H1 (cell line): ENCODE data around the gene ZNF77. TPM values are rescaled to one million over a fixed set of nuclear protein-coding genes. Genes with fewer than 3 reads are reported as not detected.

ENCODE experiments used
- CTCF ChIA-PET: fragments of 300-600 bp; sonication (Branson Sonifier 250); formaldehyde crosslinking; loops from one replicate; lab custom pipeline; 2021; ENCODE audit not compliant: partially characterized antibody; lab: Charles Lee
- POLR2A ChIA-PET: fragments of 300-600 bp; sonication (Branson Sonifier 250); formaldehyde crosslinking; loops from one replicate; lab custom pipeline; 2021; ENCODE audit warnings: inconsistent platforms; ENCODE audit not compliant: partially characterized antibody; lab: Charles Lee
- DNase-seq, 2 experiments: peaks; one replicate each; pipeline versions ENCODE4 v3.0.0 to v3.0.0-alpha.2; 2010 to 2022; ENCODE audit warnings: low spot score in 2 of 2, low read depth in 1 of 2, mixed read lengths in 1 of 2
- FAIRE-seq: peaks from 2 replicates; lab custom pipeline; 2011; peaks lifted over from hg19 to GRCh38; lab: Jason Lieb, UNC
- H2AFZ ChIP-seq: 2 replicates; pipeline ENCODE4 v1.8.1; 2012; ENCODE audit warnings: low read length, inconsistent platforms
- H2AK5ac ChIP-seq: 2 replicates; pipeline ENCODE4 v1.6.1; 2013; ENCODE audit warnings: low read depth, low read length
- H2BK120ac ChIP-seq: replicated peaks from 2 replicates; pipeline ENCODE3; 2013; ENCODE audit warnings: low read depth, low read length, inconsistent platforms
- H2BK12ac ChIP-seq: 2 replicates; pipeline ENCODE4 v1.6.1; 2013; ENCODE audit warnings: low read depth, low read length
- H2BK15ac ChIP-seq: 2 replicates; pipeline ENCODE4 v1.6.1; 2013; ENCODE audit warnings: low read length
- H2BK20ac ChIP-seq: 2 replicates; pipeline ENCODE4 v1.6.1; 2013; ENCODE audit warnings: low read length
- H2BK5ac ChIP-seq: 2 replicates; pipeline ENCODE4 v1.6.1; 2013; ENCODE audit warnings: low read depth, low read length
- H3K14ac ChIP-seq: 2 replicates; pipeline ENCODE4 v1.6.1; 2013; ENCODE audit warnings: inconsistent platforms; ENCODE audit not compliant: insufficient read length
- H3K18ac ChIP-seq: 2 replicates; pipeline ENCODE4 v1.6.1; 2013; ENCODE audit warnings: low read length; ENCODE audit errors: extremely low read depth
- H3K23ac ChIP-seq: 2 replicates; pipeline ENCODE4 v1.6.1; 2013; ENCODE audit warnings: inconsistent platforms; ENCODE audit not compliant: insufficient read length
- H3K23me2 ChIP-seq: 2 replicates; pipeline ENCODE4 v1.6.1; 2013; ENCODE audit warnings: low read depth, low read length
- H3K27ac ChIP-seq: 2 replicates; pipeline ENCODE4 v1.6.1; 2011; ENCODE audit warnings: low read depth, low read length, inconsistent platforms
- H3K27me3 ChIP-seq, 4 experiments: replicated peaks in 1 of 4; 1 replicate in 1 of 4; 2 replicates in 3 of 4; pipeline versions ENCODE4 v1.6.1 to v1.8.1; 2011 to 2013; ENCODE audit warnings: low read length in 3 of 4, mild to moderate bottlenecking in 3 of 4, inconsistent platforms in 2 of 4, mixed read lengths in 2 of 4, moderate library complexity in 1 of 4; ENCODE audit not compliant: control insufficient read depth in 3 of 4, insufficient read depth in 3 of 4; ENCODE audit errors: extremely low read depth in 1 of 4
- H3K36me3 ChIP-seq, 4 experiments: 2 replicates each; pipeline versions ENCODE4 v1.6.1 to v1.8.1; 2011 to 2013; ENCODE audit warnings: mild to moderate bottlenecking in 4 of 4, low read length in 3 of 4, moderate library complexity in 2 of 4, control low read depth in 1 of 4, inconsistent platforms in 1 of 4; ENCODE audit not compliant: insufficient read depth in 4 of 4, control insufficient read depth in 2 of 4
- H3K4ac ChIP-seq: replicated peaks from 2 replicates; pipeline ENCODE3; 2013; ENCODE audit warnings: low read length, low read depth, mixed read lengths, inconsistent platforms; ENCODE audit not compliant: insufficient read length
- H3K4me1 ChIP-seq, 4 experiments: replicated peaks in 1 of 4; 1 replicate in 1 of 4; 2 replicates in 3 of 4; pipeline versions ENCODE4 v1.6.1 to v1.8.1; 2011 to 2013; ENCODE audit warnings: low read length in 3 of 4, inconsistent platforms in 2 of 4, mixed read lengths in 1 of 4; ENCODE audit not compliant: insufficient read depth in 4 of 4, control insufficient read depth in 3 of 4
- H3K4me2 ChIP-seq, 2 experiments: 2 replicates each; pipeline versions ENCODE4 v1.6.1 to v1.8.1; 2011 to 2013; ENCODE audit warnings: low read depth in 2 of 2, low read length in 2 of 2, control low read depth in 1 of 2, inconsistent platforms in 1 of 2, mild to moderate bottlenecking in 1 of 2; ENCODE audit not compliant: insufficient read depth in 1 of 2
- H3K4me3 ChIP-seq, 4 experiments: fragments of 200-600, 300-600 bp in 1 of 4; sonication (generic), shearing (Covaris generic), sonication (Bioruptor Twin) in 1 of 4; 2 replicates each; pipeline versions ENCODE4 v1.5.1 to v1.8.1; 2011 to 2016; ENCODE audit warnings: low read length in 4 of 4, low read depth in 3 of 4, control low read depth in 2 of 4, inconsistent platforms in 2 of 4, mild to moderate bottlenecking in 2 of 4, mixed read lengths in 1 of 4, moderate library complexity in 1 of 4; ENCODE audit not compliant: insufficient read depth in 2 of 4; ENCODE audit errors: extremely low read depth in 1 of 4
- H3K56ac ChIP-seq: replicated peaks from 2 replicates; pipeline ENCODE3; 2013; ENCODE audit warnings: low read depth, mild to moderate bottlenecking, mixed read lengths, low read length, inconsistent platforms; ENCODE audit not compliant: insufficient read length
- H3K79me1 ChIP-seq: 2 replicates; pipeline ENCODE4 v1.6.1; 2013; ENCODE audit warnings: low read depth, low read length, control low read depth
- H3K79me2 ChIP-seq, 2 experiments: 2 replicates each; pipeline versions ENCODE4 v1.6.1 to v1.8.1; 2012 to 2013; ENCODE audit warnings: low read length in 2 of 2, mild to moderate bottlenecking in 2 of 2, inconsistent platforms in 1 of 2; ENCODE audit not compliant: insufficient read depth in 2 of 2, control insufficient read depth in 1 of 2
- H3K9ac ChIP-seq, 4 experiments: replicated peaks in 1 of 4; 1 replicate in 1 of 4; 2 replicates in 3 of 4; pipeline versions ENCODE4 v1.6.1 to v1.8.1; 2011 to 2013; ENCODE audit warnings: low read depth in 3 of 4, low read length in 3 of 4, control low read depth in 2 of 4, mild to moderate bottlenecking in 2 of 4, moderate library complexity in 2 of 4, inconsistent platforms in 1 of 4; ENCODE audit errors: extremely low read depth in 1 of 4
- H3K9me3 ChIP-seq, 2 experiments: 2 replicates each; pipeline versions ENCODE4 v1.6.1 to v1.8.1; 2012 to 2013; ENCODE audit warnings: mild to moderate bottlenecking in 2 of 2, moderate library complexity in 2 of 2, control low read depth in 1 of 2, inconsistent platforms in 1 of 2, low read depth in 1 of 2, low read length in 1 of 2, mixed read lengths in 1 of 2; ENCODE audit not compliant: insufficient read depth in 2 of 2
- H4K20me1 ChIP-seq, 2 experiments: replicated peaks in 1 of 2; 2 replicates each; pipeline versions ENCODE3 to v1.8.1; 2011 to 2013; ENCODE audit warnings: inconsistent platforms in 2 of 2, low read length in 2 of 2, mild to moderate bottlenecking in 1 of 2; ENCODE audit not compliant: insufficient read depth in 2 of 2, control insufficient read depth in 1 of 2
- H4K5ac ChIP-seq: 2 replicates; pipeline ENCODE4 v1.6.1; 2013; ENCODE audit warnings: low read length, low read depth, mixed read lengths, inconsistent platforms; ENCODE audit not compliant: insufficient read length
- H4K8ac ChIP-seq: 2 replicates; pipeline ENCODE4 v1.8.0; 2013; ENCODE audit warnings: mild to moderate bottlenecking, moderate library complexity, low read length, inconsistent platforms; ENCODE audit not compliant: insufficient read depth; ENCODE audit errors: extremely low read depth
- H4K91ac ChIP-seq: replicated peaks from 2 replicates; pipeline ENCODE3; 2013; ENCODE audit warnings: low read length, mixed read lengths, inconsistent platforms; ENCODE audit not compliant: insufficient read length
- HDAC2 ChIP-seq, 2 experiments: fragments of 300-600 bp in 1 of 2; sonication (generic) in 1 of 2; IDR thresholded peaks; 2 replicates each; pipeline ENCODE4 v1.6.1; 2011 to 2012; ENCODE audit warnings: low read depth in 2 of 2, low read length in 2 of 2, mild to moderate bottlenecking in 2 of 2, moderate library complexity in 2 of 2, borderline replicate concordance in 1 of 2, inconsistent platforms in 1 of 2
- SIX5 ChIP-seq: IDR thresholded peaks from 2 replicates; pipeline ENCODE4 v1.6.1; 2011; ENCODE audit warnings: mild to moderate bottlenecking, low read depth, low read length
- WGBS, 2 experiments: shearing (Covaris generic) in 1 of 2; methylation state at CpG; one replicate each; pipeline versions ENCODE4 v1.1.6 to v1.1.7; 2013 to 2015; ENCODE audit warnings: low lambda C conversion rate in 2 of 2, mixed read lengths in 2 of 2, inconsistent platforms in 1 of 2, low coverage in 1 of 2, missing lambda C conversion rate in 1 of 2; ENCODE audit not compliant: insufficient replicate concordance in 2 of 2, insufficient coverage in 1 of 2, insufficient read length in 1 of 2; ENCODE audit errors: extremely low coverage in 1 of 2, missing lambda C conversion rate in 1 of 2; 5-methylcytosine and 5-hydroxymethylcytosine counted together
- polyA plus RNA-seq, 7 experiments: library from polyadenylated mRNA; depleted of rRNA in 3 of 7; stranded (reverse) in 5 of 7; unstranded in 2 of 7; fragments of >200 nt in 5 of 7; fragments of 200-250 nt in 2 of 7; gene quantifications; 1 replicate in 5 of 7; 2 replicates in 1 of 7; 4 replicates in 1 of 7; pipeline versions ENCODE4 v1.2.1 to v1.2.3, GENCODE V29; 2011 to 2013; ENCODE audit warnings: missing spikeins in 2 of 7, mixed read lengths in 2 of 7
- total RNA-seq: library from RNA; stranded (reverse); fragmentation: NEBNext Ultra II Directional; extraction: Animal tissue kit (Norgen Biotek cat#: 25700); gene quantifications from 2 replicates; pipeline ENCODE4 v1.2.1, GENCODE V29; 2021

ZNF77 gene
- total and polyA plus RNA-seq, 2 of the 8 experiments (the other 6 are each of a cell fraction or from before 2014, with no cell fraction given): 2.9 to 4.7 TPM

- H3K4me2 ChIP-seq: no peak overlapping the region; a peak in 1 of 4 replicates
- no peak for TF ChIP-seq SIX5
- no peak for TF ChIP-seq HDAC2 (IDR thresholded peaks at IDR 0.05; ENCODE audit: borderline replicate concordance in 1 of 2, low read depth in 2 of 2, low read length in 2 of 2)
Observed at GRCh38 chr19:2942928-2943640, 1.7 kb downstream of the ZNF77 start.

More at GRCh38 chr19:2942928-2943640, 1.7 kb downstream of the ZNF77 start:
- Histone ChIP-seq H3K18ac (no peak overlapping the region), H3K9me3 (peaks cover under 1 to 4% of the 10 kb centered on the region in 2 experiments; a peak in 2 of 4 replicates), H3K4ac (no peak overlapping the region), H3K79me1 (no peaks in the 10 kb centered on the region), H2BK5ac (no peak overlapping the region), H3K56ac (no peak overlapping the region), H3K27ac (no peak overlapping the region), H3K79me2 (no peaks in the 10 kb centered on the region), H2BK12ac (no peak overlapping the region), H2AK5ac (no peak overlapping the region), H3K23me2 (peaks cover 4% of the 10 kb centered on the region; the same call in 1 of the 2 replicates), H2BK120ac (no peak overlapping the region), H3K14ac (no peak overlapping the region), H4K20me1 (no peaks in the 10 kb centered on the region), H2AFZ (no peak overlapping the region), H3K4me3 (no peak overlapping the region), H3K36me3 (peaks cover 0 to 11% (median 5%) of the 10 kb centered on the region in 4 experiments; a peak in 4 of 8 replicates), H4K5ac (no peak overlapping the region), H3K9ac (no peak overlapping the region), H2BK15ac (no peak overlapping the region), H3K4me1 (no peaks in the 10 kb centered on the region; a peak in 2 of 7 replicates), H4K8ac (no peak overlapping the region), H4K91ac (no peak overlapping the region), H3K23ac (no peak overlapping the region), H3K27me3 (no peaks in the 10 kb centered on the region), H2BK20ac (no peak overlapping the region)
- ChIA-PET CTCF (interaction anchor here (1.5 to 2.1 kb wide), 2 partner anchors 56 to 161 kb away, joined by 5 to 6 read pairs; no protein-coding TSS in a partner anchor), POLR2A (interaction anchor here (1.6 kb wide), 1 partner anchor 19 kb away, joined by 6 read pairs; no protein-coding TSS in a partner anchor)
- FAIRE-seq: no peak
- WGBS, 2 experiments: 91 to 100% methylated on average over 2 to 14 of the region's 14 CpGs
- no peak for DNase-seq
